ENCODE results near the gene CST5.
"Not testable (repeated sequence)": the region's sequence is repeated elsewhere in the genome, so short reads cannot be mapped to it uniquely, and the experiment has no call there.

CST5 gene

GRCh38 chr20:23832775-23833513 lies 46.6 kb downstream of the CST5 start:
- no peak for DNase-seq

DNA sequence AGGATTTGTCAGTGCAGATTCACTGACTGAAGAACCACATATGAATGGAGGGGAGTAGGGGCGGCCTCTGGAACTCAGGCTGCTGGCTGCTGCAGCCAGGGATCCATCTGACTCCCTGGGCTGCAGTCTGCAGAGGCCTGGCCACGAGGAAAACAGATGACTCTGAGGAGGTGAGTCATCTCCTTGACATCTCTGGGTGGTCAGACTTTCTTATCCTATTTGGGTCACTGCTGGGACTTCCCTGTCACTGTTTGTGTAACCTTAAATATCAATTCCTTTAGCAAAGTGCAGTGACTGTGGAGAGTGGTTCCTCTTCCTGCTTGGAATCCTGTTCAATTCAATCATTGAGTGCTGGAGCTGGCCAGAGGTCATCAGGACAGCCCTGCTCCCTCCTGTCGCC lies 47.6 kb downstream of the CST5 start:
- not testable (repeated sequence) for DNase-seq

- DNase-seq: no peak
Measured at GRCh38 chr20:23826541-23827021, 53.0 kb downstream of the CST5 start, which contains the start of gene CST2. Gene CST2, minus strand, starts transcription at chr20:23826729. Its CDS starts 69 bp downstream, at chr20:23826660.
